Non-pigmented ciliary epithelial cell (primary cell): ENCODE results near the gene PCSK5.
"Not testable (repeated sequence)": the region's sequence is repeated elsewhere in the genome, so short reads cannot be mapped to it uniquely, and the experiment has no call there.

Experiments
- DNase-seq: peaks from one replicate; pipeline ENCODE4 v3.0.0-alpha.2; 2010; ENCODE audit warnings: low read depth

Gene PCSK5

DNA sequence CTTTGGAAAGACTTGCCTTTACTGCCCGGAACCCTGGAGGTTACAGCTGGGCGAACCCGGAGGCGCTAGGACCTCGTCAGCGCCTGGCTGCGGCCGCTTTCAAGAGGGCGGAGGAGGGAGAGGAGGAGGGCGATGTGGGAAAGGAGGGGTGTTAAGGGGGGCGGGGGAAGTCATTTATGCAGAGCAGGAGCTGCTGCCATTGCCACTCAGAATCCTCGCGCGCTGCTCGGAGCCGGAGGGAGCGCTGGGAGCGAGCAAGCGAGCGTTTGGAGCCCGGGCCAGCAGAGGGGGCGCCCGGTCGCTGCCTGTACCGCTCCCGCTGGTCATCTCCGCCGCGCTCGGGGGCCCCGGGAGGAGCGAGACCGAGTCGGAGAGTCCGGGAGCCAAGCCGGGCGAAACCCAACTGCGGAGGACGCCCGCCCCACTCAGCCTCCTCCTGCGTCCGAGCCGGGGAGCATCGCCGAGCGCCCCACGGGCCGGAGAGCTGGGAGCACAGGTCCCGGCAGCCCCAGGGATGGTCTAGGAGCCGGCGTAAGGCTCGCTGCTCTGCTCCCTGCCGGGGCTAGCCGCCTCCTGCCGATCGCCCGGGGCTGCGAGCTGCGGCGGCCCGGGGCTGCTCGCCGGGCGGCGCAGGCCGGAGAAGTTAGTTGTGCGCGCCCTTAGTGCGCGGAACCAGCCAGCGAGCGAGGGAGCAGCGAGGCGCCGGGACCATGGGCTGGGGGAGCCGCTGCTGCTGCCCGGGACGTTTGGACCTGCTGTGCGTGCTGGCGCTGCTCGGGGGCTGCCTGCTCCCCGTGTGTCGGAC is at the start of gene PCSK5:
Gene PCSK5, plus strand, starts transcription at position 202 of the 805 bp plus-strand sequence. Its CDS starts 509 bp downstream, at position 711.
- DNase-seq = peak; percentile 78

DNA sequence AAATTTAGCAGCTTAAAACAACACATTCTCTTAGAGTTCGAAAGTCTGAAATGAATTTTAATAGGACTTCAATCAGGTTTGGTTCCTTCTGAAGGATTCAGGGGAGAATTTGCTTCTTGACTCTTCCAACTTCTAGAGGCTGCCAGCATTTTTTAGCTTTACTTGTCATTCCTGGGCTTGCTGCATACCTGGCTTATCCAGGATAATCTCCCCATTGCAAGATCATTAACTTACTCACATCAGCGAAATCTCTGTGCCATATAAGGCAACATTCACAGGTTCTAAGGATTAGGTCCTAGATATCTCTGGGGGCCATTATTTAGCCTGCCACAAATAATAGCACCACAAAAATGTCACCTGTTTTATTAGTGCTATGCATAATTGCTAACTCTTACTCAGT is 46.2 kb upstream of the PCSK5 start:
- no peak for DNase-seq

DNA sequence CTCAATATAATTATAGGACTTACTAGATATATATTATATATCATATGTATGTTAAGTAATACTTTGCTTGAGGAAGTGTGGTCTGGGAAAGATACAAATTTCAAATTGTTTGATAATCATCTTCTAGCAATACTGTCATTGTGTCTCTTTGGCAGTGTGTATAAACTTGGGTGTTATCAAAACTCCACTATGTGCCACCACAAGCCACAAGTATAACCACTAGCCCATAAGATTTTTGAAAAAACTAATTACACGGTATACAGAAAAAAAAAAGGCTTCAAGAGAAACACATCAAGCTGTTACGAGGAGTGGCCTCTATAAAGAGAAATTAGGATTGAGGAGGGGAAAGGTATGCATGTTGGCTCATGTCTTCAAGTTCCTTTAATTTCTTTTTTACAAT is 44.7 kb upstream of the PCSK5 start:
- no peak for DNase-seq

DNA sequence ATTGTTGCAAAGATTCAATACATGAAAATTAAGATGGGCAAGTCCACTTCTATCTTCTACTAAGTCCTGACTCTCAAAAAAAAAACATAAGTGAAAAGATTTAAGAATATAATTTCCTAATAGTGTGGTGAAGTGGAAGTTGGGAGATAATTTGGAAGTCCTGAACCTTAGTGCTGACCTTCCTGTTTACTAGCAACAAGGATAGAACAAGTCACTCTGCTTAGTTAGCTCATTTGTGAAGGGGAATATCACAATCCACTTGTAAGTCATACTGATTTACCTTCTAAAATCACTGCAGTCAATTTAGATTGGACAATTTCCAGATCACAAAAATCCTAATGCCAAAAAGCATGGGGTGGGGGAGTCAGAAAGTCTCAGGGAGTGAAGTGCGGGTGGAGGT is 43.4 kb upstream of the PCSK5 start:
- DNase-seq = no peak

DNA sequence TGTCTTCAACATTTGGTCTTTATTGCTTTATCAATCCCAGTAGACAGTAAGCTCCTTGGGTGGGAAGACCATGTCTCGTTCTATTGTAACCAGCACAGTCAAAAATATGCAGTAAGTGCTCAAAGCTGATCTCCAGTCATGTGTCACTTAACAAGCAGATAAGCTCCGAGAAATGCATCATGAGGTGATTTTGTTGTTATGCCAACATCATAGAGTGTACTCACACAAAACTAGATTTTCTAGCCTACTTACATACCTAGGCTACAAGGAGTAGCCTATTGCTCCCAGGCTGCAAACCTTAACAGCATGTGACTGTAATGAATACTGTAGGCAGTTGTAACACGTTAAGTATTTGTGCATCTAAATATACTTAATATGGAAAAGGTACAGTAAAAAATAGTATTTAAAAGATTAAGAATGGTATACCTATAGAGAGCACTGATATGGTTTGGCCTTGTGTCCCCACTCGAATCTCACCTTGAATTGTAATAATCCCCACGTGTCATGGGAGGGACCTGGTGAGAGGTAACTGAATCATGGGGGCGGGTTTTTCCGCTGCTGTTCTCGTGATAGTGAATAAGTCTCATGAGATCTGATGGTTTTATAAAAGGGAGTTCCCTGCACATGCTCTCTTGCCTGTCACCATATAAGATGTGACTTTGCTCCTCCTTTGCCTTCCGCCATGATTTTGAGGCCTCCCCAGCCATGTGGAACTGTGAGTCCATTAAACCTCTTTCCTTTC is 39.8 kb upstream of the PCSK5 start:
- no peak for DNase-seq

DNA sequence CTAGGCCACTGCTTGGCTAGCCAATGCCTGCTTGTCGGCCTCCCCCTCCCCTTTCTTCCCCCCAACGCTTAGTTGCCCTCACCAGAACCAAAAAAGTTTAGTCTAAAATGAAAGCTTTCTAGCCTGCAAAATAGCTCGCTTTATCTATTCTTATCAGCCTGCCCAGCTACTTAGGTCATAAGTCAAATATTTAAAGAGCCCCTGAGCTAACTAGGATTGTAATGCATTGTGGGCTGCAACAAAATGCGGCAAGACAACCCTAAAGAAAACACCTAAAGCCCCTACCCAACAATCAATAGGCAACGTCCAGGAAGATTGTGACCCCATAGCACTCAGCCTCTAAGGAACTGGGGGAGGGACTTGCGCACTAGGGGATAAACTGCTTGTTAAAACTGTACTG is 38.6 kb upstream of the PCSK5 start:
- DNase-seq = no peak

DNA sequence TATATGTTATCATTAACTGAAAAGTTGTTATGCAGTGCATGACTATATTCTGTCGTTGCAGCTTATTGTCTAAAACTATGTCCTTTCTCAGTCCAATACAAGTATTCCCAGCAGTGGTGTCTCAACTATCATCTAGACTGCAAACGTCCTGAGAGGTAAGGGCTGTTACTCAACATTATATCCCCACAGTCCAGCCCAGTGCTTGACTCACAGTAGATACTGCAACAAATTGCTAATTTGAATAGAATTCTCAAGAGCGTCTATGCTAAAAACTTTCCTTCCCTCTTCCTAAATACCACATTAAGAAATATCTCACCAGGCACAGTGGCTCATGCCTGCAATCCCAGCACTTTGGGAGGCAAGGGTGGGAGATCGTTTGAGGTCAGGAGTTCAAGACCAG is 37.7 kb upstream of the PCSK5 start:
- DNase-seq = no peak

DNA sequence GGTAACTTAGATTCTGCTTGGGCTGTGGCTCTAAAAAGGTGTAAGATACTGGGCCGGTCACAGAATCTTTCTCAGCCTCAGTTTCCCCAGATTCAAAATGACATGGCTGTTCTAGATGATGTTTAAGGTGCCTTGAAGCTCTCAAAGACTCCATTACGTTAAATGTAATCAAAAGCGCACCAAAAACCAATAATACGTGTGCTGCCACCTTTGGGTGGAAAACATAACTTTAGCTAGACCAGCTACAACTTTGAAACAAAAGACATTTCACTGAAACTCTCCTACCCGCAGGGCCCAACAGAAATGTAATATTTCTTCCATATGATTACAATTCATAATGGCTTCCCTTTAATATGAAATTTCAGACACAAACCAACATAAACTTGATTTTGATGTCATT is 35.0 kb upstream of the PCSK5 start:
- DNase-seq = no peak

DNA sequence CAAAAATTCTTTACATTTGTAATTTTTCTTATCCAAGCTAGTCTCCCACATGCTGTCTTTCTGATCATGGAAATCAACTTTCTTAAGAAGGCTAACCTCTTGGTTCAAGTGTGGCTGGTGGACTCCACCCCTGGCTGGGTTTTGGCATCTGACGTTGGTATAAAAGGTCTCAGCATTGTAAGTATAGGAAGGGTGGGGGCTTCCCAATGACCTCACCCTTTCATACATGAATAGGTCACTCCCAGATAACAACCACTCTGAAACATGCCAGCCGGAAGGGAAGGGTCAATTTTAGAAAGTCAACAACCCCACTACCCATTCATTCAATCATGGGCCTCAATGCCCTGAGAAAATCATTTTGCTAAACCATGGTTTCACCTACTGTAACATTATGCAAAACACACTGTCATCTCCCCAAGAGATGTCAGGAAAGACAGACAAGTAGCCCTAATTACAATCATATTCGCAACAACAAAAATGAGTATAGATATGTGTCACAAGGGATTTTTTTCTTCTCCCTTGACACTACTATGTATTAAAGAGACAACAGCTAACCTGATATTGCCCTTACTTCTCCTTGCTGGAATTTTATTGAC is 31.9 kb upstream of the PCSK5 start:
- no peak for DNase-seq

DNA sequence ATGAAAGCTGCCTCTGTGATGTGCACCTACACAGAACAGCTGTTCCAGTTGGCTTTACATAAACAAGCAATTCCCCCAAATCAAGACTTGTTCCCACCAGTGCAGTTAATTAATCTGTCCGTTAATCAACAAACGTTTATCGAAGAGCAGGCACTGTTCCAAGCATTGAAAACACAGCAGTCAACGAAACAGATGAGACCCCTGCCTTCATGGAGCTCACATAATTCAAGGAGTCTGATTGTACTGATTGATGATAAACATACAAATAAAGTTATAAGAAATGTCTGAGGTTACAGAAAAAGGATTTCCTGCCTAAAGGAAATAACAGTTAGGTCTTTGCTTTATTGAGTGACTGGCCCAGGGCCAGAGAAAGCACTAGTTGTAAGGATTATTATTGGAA is 26.2 kb upstream of the PCSK5 start:
- no peak for DNase-seq

DNA sequence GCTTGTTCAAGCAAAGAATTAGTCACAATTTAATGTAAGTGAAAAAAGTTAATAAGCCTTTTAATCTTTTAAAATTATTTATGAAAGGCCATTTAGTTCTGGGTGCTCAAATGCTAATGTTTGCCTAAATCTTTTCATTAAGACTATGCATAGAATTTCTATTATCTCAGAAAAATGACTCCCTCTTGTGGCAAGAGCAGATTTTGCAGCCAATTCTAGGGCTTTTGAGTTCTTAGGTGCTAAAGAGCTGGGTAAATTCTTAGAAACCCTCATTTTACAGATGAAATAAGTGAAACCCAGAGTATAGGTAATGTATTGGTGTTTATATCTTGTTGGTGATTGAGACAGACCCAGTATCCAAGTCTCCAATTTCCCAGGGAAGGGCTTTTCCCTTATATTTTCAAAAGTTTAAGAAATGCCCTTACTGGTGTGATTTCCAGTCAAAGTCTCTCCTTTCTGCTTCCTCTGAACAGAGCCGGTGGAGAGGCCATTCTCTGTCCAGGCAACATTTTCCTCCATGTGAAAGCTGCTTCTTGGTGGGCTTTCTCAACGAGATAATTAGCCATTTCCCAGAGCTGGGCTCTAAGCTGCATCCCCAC is 24.1 kb upstream of the PCSK5 start:
- DNase-seq = no peak

DNA sequence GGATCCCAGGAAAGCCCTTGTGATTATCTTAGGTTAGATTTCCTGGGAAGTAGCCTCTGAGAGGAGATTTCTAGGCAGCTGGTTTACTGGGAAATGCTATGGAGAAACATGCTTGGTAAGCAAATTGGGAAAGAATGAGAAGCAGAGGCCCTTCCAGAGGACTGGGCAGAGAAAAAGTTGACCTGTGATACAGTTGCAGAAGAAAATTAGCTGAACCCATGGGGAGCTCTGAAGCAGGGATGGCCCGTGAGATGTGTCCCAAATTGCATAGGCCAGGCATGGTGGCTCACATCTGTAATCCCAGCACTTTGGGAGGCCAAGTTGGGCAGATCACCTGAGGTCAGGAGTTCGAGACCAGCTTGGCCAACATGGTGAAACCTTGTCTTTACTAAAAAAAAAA is 21.9 kb upstream of the PCSK5 start:
- DNase-seq = not testable (repeated sequence)

DNA sequence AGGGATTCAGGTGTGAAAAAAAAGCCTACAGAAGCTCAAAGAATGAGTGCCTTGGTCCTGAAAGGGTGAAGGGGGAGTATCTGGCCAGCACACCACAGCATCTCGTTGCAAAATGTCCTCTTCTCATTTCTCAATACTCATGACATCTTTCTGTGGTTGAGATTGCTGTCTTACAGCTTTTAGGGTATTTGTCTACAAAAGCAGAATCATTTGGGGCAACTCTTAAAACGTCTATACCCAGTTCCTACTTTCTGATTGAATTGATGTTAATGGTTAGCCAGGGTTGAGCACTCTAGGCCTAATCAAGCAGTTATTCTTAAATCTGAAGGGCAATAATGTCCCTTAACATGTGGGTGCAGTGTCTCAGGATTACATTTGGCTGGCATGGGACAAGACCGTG is 21.2 kb upstream of the PCSK5 start:
- no peak for DNase-seq

DNA sequence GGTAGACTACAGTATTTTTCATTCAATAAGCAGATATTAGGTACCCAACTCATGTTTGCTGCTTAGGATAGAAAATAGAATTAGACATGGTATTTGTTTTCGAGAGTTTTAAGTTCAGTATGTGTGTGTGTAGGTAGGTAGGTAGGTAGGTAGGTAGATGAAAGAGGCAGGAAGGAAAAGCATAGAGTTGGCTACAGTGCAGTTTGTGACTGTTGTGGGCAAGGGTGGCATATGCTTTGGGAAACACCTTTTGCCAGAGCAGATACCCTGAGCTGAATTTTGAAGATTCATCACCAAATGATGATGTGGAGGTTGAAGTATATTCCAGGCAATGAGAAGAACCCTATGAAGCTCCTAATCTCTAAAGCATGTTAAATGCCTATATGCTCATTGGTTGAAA is 20.0 kb upstream of the PCSK5 start:
- DNase-seq = no peak

DNA sequence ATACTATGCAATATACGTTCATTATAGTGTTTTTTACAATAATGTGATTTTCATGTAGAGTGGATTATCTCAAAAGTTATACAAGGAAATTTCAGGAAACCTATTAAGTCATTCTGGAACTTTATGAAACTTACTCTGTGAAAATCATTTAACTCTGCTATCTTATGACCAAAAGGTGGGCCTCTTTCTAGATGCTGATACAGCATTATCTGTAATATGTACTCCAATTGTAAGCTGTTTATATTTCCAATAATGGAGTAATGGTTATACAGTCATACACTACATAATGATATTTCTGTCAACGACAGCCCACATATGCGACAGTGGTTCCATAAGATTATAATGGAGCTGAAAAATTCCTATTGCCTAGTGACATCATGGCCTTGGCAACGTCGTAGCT is 18.8 kb upstream of the PCSK5 start:
- no peak for DNase-seq

DNA sequence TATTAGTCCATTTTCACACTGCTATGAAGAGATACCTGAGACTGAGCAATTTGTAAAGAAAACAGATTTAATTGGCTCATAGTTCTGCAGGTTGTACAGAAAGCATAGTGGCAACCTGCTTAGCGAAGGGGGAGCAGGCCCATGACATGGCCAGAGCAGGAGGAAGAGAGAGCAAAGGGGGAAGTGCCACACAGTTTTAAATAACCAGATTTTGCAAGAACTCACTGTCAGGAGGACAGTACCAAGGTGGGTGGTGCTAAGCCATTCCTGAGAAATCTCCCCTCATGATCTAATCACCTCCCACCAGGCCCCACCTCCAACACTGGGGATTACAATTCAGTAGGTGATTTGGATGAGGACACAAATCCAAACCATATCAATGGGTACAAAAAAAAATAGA is 16.8 kb upstream of the PCSK5 start:
- DNase-seq = no peak

DNA sequence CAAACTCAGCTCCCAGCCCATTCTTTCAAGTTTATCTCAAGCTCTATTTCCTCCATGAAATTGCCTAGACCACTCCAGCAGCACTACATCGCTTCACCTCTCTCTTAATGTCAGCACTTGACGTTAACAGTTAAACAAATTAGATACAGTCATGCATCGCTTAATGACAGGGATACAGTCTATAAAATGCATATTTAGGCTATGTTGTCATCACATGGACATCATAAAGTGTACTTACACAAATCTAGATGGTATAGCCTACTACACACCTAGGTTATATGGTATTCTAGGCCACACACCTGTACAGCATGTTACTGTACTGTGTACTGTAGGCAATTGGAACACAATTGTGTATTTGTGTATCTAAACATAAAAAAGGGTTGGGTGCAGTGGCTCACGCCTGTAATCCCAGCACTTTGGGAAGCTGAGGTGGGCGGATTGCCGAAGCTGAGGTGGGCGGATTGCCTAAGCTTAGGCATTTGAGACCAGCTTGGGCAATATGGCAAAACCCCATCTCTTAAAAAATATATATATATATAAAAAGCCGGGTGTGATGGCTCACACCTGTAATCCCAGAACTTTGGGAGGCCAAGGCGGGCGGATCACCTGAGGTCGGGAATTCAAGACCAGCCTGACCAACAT is 13.4 kb upstream of the PCSK5 start:
- no peak for DNase-seq

DNA sequence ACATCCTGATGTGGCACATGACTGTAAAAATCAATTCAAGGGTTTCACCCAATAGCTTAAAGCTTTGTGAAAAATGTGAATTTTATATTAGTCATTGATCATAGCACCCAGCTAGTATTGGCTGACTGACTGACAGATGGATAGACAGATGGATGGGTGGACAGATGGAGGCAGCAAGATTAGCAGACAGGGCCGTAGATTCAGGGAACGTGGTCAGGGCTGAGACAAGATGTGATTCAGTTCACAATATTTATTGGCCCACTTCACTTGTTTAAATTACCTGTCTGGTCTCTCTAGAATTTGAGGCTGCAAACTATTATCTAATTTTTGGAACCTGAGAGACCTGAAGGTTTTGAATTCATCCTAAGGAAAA is 12.0 kb upstream of the PCSK5 start:
- DNase-seq = no peak

DNA sequence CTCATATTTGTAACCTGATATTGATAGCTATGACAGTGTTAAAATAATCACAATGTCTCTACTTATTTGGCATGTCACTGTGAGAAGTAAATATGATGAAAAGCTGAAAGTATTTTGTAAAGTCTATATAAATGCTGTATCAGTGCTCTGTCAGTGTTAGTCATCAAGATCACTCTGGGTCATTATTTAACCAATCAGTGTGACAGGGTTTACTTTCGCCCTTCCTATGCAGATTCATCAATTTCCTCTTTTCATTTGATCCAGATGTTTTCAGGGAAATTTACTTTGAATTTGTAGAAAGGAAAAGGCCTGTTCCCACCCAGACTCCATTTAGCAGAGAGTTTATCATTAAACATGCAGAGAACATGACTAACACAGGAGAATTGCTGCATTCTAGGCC is 9.9 kb upstream of the PCSK5 start:
- no peak for DNase-seq

DNA sequence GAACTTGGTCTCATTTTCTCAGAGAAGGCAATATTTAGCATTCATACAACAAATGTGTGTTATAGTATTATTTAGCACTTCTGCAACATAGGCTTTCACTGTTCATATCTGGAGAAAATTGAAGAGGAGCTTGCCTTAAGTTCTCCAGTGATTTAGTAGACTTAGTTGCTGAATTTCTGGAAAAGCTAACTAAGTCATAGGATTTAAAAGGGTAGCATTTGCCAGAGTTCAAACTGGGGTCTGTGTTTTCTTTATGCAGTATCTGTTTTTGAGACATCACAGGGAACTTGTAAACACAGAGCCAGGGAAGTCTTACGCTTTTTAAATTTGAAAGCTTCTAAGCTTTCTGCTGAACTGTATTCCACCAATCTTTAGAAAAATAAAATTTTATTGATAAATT is 8.7 kb upstream of the PCSK5 start:
- no peak for DNase-seq

DNA sequence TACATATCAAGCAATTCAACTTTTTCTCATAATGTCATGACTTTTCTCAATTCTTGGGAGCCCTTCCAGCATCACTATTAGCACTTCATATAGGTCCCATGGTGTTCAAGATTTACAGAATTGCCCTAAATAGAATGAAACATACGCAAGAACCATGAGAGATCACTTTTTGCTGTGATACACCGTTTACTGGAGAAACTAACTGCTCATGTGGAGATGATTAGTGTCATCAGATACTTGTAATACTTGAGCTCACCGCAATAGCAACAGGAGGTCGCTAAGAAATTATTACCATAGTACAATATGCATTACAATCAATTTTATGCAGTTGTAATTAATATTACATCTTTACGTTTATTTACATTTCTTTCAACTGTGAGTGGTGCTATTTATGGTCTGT is 4.8 kb upstream of the PCSK5 start:
- DNase-seq = no peak

DNA sequence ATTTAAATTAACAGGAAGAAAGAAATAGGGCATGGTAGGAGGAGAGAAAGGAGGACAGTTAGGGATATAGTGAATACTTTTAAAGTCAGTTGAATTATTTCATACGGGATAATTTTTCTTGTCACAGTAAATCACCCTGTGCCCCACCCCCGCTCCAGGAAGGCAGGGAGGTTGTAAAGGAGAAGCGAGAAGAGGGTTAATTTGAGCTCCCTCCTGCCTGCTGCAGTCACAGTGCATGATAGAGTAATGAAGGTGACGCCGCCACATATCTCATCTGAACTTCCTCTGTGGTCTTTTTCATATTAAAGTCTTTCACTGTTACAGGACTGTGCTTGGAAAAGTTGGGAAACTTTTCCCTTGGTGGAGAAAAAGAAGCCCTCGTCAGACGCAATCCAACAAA is 896 bp upstream of the PCSK5 start:
- DNase-seq = no peak
